Medulla oblongata (tissue), 1 donor: Measurements from ENCODE around the gene PROSER3.
A peak's percentile ranks its signal among the peaks of the same experiment; 100 is the strongest.

Experiments
- DNase-seq: peaks from one replicate; pipeline ENCODE4 v3.0.0-alpha.2; 2015; ENCODE audit errors: extremely low spot score

The PROSER3 gene

DNA sequence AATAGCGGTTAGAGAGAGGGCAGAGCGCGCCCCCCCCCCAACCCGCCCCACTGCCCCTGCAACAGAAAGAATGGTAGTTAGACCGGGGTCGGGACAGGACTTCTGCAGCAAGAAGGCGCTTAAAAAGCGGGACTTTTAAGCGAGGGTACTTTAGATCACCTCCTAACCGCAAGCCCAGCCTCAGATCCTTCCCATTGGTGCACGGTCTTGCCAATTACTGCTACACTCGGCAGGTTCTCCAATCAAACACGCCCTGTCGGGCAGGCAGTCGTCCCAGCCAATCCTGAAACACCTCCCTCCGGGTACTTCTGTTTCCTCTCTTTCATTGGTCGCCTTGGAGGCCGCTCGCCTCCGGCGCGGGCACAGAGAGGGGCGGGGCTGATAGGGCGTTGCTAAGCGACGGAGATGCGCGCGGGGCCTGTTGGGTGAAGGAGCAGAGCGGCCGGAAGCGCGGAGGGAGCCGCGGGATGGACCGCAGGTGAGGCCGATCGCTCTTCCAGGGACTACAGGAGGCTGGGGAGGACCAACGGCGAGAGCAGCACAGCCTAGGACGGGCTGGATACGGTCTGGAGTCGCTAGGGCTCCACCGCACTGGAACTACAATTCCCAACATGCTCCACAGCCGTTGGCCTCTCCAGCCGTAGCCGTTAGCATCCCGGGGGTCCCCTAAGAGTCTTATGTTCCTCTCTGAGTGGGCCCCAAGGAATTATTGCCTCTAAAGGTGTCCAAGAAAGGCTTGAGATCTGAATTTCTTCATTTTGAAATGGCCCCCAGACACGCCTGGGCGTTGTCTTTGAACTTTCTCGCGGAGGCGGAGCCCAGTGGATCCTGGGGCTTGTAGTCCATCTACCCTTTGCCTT lies at the start of gene PROSER3:
PROSER3 (plus strand) TSS at position 428 of the 860 bp plus-strand sequence; CDS start at position 468, 40 bp downstream.
- peak; percentile 100 for DNase-seq

DNA sequence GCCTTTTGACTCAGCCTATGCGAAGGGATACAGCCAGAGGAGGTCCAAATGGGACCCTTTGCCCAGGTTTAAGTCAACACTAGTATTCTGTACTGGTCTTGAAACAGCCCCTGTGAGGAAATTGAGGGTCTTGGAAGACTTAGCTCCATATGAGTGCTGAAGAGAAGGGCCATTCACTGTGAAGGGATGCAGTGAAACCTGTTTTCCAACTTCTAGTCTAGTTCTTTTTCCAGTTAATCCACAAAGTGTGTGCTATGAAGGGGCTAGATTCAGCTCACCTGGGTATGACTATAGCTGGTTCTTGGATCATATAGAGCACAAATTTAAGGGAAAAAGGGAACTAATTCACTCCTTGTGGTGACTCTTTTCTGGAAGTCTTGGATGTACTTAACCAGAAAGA lies 49.6 kb upstream of the PROSER3 start:
- no peak for DNase-seq

DNA sequence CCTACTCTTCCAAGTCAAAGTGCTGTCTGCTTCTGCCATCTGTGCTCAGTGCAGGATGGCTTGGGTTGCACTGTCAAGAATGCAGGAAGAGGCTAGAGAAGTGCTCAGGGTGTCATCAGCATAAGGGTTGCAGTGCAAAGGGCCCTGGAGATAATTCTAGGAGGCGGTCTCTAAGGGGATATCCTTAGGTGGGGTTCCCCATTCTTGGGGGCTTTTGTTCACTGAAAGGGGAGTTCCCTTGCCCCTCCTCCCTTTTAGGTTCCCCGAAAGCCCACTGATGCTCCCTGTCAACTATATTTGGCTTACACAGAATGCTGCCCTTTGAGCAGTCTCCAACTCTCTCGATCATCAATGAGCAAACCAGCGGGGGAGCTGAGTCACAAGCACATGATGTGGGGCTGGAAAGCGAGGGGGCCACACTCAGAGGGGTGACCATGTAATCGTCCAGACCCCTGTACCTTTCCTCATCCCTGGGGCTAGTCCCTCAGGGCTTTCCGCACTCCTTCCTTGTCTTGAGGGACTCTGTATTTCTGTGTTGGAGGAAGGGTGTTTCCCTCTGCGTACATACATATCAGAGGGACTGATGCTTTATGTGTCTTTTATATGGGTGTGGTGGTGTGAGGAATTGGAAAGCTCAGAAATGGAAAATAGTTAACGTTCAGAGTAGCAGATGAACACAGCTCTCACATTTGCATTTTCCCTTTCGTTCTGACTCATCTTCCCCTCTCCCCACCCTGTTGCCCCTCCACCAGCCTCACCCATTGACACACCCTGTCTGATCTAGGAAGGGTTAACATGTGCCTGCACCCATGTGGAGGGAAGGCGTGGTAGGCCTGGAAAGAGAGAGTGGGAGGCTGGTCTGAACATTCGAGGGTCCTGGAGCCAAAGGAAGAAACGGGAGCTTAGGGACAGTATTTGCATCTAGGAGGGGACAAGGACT lies 46.9 kb upstream of the PROSER3 start:
- DNase-seq = no peak

DNA sequence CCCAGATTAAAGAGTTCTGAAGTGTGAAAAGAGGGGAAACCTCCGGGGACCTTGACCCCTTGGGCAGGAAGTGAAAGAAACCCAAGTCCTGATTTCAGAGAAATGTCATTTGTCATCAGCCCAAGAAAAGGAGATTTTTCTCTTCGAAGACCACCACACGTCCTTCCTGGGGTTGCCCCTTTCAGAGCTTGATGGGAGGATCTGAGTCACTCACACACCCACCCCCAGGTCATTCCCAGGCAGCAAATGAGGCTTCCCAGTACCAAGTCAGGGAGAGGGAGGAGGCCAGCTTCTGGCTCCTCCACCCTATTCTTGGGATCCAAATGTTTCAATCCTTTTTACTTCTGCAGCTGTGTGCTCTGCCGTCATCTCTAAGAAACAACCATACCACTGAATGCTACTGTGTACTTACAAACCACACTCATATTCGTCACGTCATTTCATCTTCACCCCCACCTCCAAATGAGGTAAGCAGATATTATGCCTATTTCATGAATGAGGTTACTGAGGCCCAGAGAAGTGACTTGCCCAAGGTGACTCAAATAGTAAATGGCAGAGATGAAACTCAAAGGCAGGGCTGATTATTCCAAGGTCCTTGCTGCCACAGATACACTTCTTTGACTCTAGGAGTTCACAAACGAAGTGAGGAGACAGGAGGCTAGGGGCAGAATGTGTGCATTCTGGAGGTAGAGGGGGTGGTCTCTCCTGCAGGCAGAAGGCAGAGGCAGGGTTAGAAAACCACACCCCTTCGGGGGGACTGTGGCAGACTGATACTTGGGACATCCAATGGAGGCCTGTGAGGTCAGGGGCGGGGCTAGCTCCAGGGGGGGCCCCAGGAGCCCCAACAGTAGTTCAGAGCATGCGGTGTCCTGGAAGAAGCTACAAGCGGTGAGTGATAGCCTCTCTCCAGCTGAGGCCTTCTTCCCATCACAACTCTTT lies 45.1 kb upstream of the PROSER3 start:
- no peak for DNase-seq

DNA sequence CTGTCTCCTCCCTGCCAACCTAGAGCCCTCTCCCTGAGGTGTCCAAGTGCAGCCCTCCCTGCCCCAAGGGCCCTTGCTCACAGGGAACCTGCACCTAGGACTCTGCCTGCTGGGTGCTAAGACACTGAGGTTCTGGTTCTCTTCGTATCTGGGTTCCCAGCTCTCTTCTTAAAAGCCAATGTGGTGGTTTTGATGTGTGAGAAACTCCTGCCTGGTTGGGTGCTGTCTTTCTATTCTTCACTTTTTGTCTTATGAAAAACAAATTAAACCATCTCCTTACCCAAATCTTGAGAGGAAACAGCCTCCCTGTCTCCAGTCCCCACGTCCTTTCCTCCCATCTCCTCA lies 44.5 kb upstream of the PROSER3 start:
- no peak for DNase-seq

DNA sequence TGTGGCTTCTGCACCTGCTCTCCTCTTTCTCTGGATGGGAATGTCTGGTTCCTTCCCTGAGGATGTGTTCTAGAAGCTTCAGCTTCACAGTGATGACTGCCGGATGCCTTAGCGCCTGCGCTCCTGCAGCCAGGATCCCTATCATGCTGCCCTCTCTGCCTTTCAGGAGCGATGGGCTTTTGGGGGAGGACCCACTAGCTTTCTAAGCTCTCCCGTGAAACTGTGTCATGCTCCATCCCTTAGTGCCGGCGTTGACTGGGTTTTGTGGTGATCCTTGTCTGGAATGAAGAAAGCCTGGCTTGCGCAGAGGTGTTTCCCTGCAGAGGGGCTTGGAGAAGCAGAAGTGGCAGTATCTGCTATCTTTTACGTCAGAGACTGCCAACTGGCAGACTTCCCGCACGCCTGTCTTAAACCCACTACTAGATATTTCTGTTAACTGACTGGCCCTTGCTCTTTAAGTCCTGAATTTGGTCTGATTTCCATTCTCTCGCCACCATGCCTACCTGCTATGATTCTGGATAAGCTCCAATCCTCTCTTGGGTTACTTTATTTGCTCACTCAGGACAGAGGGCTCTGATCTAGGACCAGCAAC lies 44.0 kb upstream of the PROSER3 start:
- DNase-seq = no peak

DNA sequence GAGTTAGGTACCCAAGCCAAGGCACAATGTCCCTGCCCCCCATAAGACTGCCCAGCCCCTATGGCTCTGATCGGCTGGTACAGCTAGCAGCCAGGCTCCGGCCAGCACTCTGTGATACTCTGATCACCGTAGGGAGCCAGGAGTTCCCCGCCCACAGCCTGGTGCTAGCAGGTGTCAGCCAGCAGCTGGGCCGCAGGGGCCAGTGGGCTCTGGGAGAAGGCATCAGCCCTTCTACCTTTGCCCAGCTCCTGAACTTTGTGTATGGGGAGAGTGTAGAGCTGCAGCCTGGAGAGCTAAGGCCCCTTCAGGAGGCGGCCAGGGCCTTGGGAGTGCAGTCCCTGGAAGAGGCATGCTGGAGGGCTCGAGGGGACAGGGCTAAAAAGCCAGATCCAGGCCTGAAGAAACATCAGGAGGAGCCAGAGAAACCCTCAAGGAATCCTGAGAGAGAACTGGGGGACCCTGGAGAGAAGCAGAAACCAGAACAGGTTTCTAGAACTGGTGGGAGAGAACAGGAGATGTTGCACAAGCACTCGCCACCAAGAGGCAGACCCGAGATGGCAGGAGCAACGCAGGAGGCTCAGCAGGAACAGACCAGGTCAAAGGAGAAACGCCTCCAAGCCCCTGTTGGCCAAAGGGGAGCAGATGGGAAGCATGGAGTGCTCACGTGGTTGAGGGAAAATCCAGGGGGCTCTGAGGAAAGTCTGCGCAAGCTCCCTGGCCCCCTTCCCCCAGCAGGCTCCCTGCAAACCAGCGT lies 43.2 kb upstream of the PROSER3 start:
- no peak for DNase-seq

DNA sequence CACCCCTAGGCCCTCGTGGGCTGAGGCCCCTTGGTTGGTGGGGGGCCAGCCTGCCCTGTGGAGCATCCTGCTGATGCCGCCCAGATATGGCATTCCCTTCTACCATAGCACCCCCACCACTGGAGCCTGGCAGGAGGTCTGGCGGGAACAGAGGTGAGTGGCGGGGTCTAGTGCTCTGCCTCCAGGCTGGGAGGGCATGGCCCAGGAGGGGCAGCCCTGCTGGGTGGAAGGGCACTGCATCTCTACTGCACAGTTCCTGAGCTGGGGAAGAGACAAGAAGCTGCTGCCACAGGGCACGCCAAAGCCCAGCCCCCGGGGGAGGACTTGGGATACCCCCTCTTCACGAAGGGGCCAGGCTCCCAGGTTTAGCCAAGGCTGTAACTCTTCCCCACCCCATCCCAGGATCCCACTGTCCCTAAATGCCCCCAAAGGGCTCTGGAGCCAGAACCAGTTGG lies 42.6 kb upstream of the PROSER3 start:
- no peak for DNase-seq

DNA sequence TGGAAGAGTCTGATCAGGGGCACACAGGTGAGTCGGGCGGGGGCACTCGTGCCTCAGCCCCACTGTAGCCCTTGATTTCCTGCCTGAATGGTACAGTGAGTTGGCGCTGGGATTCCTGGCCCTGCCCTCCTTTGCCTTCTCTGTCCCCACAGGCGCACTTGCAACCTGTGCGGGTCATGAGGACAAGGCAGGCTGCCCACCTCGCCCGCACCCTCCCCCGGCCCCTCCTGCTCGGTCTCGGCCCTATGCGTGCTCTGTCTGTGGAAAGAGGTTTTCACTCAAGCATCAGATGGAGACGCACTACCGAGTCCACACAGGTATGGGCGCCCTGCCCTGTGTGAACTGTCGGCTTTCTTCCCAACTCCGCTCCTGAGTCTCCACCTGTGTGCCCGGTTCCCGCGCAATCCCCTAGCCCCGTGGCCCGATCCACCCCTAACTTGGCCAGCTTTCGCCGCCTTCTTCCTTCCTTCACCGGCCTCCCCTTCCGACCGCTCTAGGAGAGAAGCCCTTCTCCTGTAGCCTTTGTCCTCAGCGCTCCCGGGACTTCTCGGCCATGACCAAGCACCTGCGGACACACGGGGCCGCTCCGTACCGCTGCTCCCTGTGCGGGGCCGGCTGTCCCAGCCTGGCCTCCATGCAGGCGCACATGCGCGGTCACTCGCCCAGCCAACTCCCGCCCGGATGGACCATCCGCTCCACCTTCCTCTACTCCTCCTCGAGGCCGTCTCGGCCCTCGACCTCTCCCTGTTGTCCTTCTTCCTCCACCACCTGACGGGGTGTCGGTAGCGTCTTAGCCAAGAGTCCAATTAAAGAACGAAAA lies 41.8 kb upstream of the PROSER3 start:
- DNase-seq = no peak

DNA sequence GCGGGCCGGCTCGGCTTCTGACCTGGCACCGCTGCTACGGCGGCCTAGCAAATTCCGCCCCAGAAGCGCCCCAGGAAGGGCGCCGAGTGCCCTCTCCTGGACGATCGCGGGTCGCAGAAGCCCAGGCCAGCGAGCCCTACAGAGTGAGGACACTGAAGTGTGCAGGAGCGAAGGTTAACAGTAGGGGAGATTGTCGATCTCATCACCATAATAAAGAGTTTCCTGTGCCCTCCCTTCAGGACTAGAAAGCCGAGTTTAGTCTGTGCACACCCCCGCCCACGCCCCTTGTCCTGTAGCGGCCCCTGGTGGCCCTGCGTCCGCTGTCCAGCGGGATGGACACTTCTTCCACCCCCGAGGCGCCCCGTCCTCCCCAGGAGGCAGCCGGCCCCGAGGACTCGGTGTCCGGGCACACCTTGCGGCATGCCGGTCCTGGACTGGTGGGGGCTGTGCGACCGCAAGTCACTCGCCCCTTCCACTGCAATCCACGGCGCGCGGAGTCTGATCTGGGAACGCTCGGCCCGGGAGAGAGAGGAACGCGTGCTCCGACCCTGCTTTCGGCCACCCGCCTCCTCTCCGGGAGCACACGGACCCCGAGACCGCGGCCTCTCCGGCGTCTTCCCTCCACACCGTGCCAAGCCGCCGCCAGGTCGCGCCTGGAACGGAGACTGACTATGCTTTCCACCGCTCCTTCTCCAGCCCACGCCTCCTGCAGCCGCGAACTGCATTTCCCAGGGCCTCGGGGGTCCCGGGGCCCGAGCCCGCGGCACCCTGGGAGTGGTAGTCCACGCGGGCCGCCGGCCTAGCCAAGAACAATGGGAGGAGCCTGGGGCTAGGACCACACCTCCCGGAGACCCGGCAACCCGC lies 40.9 kb upstream of the PROSER3 start:
- DNase-seq = peak; percentile 97

DNA sequence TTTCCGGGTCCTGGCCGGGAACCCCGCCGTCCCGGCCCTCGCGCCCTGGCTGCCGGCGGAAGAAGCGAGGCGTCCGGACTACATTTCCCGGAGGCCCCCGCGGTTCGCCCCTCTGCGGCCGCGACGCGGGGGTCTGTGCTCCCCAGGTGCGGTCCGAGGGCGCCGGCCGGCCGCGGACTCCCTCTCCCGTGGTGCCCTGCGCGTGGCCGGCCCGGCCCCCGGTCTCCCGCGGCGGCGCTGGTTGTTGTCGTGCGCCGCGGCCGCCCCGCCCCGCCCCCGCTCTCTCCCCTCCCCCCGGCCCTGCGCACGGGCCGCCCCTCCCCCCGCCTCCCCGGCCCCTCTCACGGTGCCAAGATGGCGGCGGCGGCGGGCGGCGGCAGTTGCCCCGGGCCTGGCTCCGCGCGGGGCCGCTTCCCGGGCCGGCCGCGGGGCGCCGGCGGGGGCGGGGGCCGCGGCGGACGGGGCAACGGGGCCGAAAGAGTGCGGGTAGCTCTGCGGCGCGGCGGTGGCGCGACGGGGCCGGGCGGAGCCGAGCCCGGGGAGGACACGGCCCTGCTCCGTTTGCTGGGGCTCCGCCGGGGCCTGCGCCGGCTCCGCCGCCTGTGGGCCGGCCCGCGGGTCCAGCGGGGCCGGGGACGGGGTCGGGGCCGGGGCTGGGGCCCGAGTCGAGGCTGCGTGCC lies 40.2 kb upstream of the PROSER3 start, which contains the start of gene KMT2B:
KMT2B (plus strand) TSS at position 339 of the 680 bp plus-strand sequence; CDS start at position 355, 16 bp downstream.
- DNase-seq = no peak

DNA sequence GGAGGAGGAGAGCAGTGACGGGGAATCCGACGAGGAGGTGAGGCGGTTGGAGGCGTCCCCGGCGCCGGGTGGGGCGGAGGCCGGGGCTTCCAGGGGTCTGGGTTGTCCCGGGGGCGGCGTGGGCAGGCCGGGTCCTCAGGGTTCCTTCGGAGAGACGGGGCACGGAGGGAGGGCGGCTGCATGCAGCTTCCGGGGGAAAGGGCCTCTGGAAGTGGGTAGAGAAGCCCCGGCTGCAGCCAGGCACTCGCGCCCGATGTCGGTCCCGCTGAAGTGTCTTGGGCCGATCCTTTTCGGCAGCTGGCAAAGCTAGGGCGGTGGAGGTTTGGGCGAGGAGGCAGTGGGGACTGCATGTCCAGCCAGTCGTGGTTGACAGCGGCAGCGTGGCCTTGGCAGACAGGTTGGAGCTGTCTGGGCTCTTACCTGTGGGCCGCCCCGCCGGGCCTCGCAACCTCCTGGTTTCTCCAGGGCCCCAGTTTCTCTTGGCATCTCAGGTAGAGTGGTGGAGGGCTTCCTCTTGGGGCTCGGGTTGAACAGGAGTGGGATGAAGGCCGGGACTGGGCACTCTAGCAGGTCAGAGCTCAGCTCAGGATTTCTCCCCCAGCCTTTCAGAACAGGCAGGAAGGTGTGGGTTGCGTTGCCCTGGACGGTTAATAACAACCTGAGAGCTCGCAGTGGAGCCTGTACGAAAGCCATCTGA lies 39.5 kb upstream of the PROSER3 start:
- no peak for DNase-seq

DNA sequence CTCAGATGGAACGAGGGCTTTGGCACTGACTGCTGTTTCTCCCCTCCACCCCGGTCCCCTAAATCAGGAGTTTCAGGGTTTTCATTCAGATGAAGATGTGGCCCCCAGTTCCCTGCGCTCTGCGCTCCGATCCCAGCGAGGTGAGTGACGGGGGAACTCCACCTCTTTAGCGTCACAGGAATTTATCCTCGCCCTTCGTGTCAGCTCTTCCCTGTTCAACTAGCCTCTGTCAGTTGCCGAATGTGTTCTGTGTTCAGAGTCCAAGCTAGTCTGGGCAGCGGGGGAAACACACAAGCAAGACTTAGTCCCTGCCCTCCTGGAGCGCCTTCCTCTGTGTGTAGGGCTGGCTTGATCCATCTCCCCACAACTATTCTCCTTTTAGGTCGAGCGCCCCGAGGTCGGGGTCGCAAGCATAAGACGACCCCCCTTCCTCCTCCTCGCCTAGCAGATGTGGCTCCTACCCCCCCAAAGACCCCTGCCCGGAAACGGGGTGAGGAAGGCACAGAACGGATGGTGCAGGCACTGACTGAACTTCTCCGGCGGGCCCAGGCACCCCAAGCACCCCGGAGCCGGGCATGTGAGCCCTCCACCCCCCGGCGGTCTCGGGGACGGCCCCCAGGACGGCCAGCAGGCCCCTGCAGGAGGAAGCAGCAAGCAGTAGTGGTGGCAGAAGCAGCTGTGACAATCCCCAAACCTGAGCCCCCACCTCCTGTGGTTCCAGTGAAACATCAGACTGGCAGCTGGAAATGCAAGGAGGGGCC lies 38.4 kb upstream of the PROSER3 start:
- DNase-seq = no peak

DNA sequence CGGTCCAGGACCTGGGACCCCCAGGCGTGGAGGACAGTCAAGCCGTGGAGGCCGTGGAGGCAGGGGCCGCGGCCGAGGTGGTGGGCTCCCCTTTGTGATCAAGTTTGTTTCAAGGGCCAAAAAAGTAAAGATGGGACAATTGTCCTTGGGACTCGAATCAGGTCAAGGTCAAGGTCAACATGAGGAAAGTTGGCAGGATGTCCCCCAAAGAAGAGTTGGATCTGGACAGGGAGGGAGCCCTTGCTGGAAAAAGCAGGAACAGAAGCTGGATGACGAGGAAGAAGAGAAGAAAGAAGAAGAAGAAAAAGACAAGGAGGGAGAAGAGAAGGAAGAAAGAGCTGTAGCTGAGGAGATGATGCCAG lies 37.8 kb upstream of the PROSER3 start:
- no peak for DNase-seq

DNA sequence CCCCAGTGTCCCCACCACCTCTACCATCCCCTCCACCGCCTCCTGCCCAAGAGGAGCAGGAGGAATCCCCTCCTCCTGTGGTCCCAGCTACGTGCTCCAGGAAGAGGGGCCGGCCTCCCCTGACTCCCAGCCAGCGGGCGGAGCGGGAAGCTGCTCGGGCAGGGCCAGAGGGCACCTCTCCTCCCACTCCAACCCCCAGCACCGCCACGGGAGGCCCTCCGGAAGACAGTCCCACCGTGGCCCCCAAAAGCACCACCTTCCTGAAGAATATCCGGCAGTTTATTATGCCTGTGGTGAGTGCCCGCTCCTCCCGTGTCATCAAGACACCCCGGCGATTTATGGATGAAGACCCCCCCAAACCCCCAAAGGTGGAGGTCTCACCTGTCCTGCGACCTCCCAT lies 37.3 kb upstream of the PROSER3 start:
- no peak for DNase-seq

DNA sequence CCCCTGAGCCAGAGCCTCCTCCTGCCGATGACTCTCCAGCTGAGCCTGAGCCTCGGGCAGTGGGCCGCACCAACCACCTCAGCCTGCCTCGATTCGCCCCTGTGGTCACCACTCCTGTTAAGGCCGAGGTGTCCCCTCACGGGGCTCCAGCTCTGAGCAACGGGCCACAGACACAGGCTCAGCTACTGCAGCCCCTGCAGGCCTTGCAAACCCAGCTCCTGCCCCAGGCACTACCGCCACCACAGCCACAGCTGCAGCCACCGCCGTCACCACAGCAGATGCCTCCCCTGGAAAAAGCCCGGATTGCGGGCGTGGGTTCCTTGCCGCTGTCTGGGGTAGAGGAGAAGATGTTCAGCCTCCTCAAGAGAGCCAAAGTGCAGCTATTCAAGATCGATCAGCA lies 36.6 kb upstream of the PROSER3 start:
- no peak for DNase-seq

DNA sequence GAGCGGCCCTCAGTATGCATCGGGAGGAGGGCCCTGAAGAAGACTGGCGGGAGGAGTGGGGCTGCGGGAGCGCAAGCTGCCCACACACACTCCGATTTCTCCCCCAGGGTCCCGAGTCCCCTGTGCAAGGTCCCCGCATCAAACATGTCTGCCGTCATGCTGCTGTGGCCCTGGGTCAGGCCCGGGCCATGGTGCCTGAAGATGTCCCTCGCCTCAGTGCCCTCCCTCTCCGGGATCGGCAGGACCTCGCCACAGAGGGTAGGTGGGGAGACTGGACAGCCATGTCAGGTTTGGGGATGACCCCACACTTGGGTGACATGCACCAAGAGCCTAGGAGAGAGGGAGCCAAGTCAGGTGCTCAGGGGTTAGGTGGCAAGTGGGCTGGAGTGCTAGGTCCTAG lies 35.5 kb upstream of the PROSER3 start:
- no peak for DNase-seq
